Right renal pelvis (tissue), 4 donors: ENCODE measurements around the gene AKT3. TPM values are rescaled to one million over a fixed set of nuclear protein-coding genes. Genes with fewer than 3 reads are reported as not detected.

Source experiments
- DNase-seq, 4 donors: peaks; one replicate each; pipeline ENCODE4 v3.0.0-alpha.2; 2013; ENCODE audit warnings: low read depth in 4 of 4, low spot score in 3 of 4, missing footprints in 1 of 4
- polyA plus RNA-seq, 4 donors: library from polyadenylated mRNA; unstranded; fragments of 120-200 nt; gene quantifications; one replicate each; pipeline ENCODE4 v1.2.1, GENCODE V29; 2013; ENCODE audit not compliant: insufficient read length in 4 of 4

AKT3 gene
- polyA plus RNA-seq, 4 donors: 22.6 to 38.2 (median 37.1) TPM

DNA sequence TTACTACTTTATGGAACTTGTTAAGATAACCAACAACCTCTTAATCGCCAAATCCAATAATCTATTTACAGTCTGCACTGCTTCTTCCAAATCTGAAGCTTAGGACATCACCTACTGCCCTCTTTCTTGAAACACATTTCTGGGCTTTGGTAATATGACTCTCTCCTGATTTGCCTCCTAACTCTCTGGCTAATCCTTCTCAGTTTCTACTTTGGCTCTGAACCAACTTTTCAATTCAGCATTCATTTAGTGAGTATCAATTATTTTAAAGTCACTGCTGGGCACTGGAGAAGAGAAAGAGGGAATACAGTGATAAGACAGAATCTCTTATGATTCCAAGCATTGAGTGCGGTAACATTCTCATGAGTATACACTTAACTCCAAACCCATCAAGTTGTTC is 275.0 kb downstream of the AKT3 start:
- no peak for DNase-seq

DNA sequence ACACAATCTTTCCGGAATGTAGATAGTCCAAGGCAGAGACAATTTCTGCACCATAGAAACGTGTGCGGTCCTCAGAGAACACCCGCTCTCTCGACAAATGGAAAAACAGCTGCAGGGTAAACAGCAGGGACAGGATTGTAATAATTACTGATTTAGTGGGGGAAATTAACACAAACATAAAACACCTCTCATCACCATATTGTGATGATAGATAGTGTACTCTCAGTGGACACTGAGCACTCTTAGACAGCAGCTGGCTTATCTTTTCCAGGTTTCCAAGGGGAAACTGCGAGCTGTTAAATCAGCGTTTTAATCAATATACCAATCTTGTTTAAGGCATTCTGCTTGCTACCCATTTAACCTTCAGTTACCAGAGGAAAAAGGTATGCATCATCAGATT is 277.1 kb downstream of the AKT3 start:
- DNase-seq: no peak

DNA sequence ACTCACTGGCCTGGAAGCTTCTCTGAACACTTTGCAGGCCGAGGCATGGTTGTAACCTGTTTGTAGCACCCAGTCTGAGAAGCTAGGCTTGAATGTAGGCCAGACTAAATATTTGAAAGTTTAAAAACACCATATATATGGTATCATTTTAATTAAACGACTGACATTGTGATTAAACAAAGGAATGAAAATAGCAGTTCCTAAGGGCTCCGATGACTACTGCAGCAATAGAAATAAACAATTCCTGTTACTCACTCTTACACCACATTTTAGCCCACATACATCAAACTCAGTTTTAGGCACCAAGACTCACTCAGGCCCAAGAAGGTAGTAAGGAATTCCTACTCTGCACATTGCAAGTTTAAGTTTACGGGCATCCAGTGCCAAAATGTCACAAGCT is 281.2 kb downstream of the AKT3 start:
- DNase-seq: no peak

DNA sequence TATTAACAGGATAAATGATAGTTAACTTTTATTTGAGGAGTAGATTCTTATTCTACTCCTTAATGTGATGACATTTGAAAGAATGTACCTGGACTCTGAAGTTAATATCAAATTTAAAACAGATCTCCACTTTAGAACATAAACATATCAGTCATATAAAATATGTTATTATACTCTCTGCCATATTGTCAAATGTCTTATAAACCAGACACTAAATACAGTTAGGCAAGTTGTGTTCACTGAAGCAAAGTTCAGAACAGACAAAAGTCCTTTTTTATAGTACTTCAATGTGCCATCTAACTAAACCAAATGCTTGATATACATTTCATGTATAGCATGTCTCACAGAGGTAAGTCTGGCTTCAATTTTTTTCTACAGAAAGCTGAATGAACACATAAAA is 285.2 kb downstream of the AKT3 start:
- no peak for DNase-seq

DNA sequence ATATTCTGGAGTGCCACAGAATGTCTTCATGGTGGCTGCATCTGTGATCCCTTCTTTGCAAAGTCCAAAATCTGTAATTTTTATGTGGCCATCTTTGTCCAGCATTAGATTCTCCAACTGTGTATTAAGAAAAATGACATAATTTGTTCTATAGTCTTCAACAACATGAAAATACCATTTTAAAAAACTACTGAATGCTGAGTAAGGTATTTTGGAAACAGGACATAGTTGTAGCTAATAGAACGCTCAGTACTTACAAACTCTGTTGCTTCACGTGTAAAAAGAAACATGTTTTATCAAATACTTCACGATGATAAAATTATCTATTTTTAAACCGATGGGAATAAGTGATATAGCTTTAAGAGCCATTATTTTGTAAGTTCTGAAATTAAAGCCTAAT is 286.3 kb downstream of the AKT3 start:
- DNase-seq: no peak

DNA sequence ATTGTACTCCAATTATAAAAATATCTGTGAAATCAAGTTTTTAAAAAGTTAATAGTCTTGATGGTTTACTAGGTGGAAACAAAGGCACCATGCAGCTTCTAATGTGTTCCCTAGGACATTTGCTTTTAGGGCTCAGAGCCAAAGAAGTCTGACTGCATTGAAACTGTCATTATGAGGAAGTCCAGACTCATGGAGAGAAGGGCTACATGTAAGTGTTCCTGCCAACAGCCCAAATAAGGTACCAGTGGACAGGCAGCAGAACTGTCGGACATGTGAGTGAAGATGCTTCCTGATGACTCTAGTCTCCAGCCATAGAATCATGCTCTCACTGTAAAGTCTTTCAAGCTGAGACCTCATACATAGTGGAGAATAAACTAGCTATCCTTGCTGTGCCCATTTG is 287.6 kb downstream of the AKT3 start:
- DNase-seq: no peak

DNA sequence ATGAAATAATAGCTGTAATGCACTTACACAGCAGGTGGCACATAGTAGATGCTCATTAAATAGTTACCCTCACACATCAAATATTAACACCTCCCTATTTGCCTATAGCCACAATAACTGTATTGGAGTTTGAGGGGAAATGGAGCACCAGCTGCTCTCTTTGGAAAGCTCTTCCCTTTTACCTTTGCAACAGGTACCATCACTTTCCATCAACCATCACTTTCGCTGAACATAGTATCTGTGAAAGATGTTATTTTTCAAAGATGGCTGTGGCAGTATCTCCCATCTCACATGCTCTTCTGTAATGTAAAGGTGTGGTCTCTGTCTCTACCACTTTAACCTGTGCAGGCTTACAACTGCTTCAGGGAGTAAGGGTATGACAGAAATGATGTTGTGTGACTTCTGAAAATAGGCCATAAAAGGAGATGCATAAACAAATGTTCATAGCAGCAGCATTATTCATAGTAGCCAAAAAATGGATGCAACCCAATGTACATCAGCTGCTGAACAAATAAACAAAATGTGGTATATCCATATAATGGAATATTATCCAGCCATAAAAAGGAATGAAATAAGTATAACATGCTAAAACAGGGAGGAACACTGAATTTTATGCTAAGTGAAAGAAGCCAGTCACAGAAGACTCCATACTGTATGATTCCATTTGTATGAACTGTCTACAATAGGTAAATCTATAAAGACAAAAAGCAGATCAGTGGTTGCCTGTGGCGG is 288.3 kb downstream of the AKT3 start:
- DNase-seq: no peak

DNA sequence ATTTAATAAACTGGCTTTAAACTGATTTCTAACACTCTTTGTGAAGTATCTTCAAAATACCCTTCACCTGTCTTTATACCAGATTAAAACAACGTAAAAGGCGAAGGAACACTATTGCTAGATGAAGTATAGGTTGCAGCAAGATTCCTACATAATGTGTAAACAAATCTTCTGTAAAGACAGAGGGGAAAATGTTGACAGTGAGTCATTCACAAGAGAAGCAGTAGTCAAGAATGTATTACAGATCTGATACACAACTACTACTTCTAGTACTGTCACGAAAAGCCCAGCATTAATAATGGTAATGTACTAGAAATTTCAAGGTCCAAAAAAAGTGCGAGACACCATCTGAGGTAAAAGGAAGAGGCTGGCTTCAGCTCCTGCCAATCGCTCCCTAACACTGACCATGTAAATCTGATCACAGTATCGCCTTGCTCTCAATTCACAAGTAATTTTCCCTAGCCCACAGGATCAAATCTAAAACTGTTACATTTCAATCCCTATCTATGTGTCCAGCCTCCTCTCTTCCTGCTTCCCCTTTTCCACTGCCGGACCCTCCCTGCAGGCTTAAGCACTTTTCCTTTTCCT is 290.4 kb downstream of the AKT3 start:
- DNase-seq: no peak

DNA sequence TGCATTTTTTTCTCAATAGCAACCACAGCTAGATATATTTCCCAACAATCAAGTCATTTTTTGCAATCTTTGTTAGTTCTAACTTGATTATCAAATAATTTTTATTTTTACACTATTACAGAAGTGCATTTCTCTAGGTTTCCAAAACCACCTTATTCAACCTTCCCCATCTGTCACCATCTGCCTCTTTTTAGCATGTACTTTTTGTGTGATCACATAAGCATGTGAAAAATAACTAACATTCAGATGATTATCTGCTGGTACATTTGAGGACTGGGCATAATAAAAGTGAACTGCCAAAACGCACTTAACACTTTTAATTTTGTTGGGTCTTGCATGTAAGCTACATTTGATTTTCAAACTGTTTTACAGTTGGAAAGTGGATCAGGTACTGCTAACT is 291.5 kb downstream of the AKT3 start:
- DNase-seq: no peak

DNA sequence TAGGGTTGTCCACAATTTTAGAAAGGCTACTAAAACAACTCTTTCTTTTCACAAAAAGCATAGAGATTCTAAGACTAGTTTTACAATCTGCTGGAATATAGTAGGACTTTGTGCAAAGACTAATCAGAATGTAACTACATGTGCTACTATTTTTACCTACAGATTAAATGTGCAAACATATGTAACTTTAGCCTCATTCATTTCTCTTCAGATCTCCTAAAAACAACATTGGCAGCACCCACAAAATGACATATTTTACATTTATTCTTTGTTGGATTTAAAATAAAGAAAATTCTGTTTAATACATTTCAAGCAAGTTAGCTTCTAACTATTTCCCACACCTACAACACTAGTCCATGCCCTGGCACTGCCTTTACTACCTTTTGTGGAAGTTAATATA is 292.2 kb downstream of the AKT3 start:
- no peak for DNase-seq

DNA sequence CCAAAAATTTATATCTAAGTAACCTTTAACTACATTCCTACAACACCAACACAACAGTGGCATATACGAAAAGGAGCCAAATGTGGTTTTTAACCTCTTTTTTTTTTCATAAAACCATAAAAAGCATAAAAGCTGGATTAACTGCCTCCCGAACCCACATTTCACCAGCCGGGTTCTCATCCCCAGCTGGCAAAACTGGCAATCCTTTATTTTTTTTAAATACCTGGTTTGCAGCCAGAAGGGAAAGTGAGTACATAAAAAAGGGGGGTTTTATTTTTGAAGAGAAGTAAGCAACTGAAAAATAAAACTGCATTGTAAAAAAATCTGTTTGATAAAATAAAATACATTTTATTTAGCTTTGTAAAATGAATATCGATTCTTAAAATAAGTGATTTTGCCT is 295.4 kb downstream of the AKT3 start:
- no peak for DNase-seq

DNA sequence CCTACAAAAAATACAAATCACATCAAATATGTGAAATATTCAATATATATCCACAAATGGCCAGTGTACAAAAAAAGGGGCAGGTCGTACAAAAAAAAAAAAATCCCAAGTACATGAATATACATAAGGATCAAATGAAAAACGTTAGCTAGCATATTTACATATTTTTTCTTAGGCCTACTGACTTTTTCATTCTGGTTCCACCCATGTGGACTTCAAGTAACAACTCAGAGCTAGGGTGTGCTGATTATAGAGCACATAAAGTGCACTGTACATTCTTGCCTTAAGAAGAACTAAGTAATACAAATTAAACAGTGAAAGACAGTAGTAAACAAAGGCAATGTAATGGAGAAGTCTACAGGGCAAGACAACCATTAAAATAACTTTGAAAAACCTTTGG is 297.0 kb downstream of the AKT3 start:
- no peak for DNase-seq

DNA sequence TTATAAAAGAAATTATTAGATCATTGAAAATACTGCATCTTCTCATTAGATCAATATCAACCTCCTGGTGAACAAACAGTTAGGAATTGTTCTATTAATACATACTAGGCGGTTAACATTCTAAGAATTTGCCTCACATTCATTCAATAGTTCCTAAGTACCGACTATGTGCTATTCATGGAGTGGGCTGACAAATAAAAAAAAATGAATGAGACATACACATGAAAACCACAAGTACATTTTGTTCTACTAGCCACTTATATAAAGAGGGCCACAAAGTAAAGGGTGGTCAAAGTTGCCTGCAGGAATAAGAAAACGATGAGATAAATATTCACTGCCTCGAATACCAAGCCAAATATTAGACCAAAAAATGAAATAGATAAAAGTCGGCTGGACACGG is 299.8 kb downstream of the AKT3 start:
- DNase-seq: no peak

DNA sequence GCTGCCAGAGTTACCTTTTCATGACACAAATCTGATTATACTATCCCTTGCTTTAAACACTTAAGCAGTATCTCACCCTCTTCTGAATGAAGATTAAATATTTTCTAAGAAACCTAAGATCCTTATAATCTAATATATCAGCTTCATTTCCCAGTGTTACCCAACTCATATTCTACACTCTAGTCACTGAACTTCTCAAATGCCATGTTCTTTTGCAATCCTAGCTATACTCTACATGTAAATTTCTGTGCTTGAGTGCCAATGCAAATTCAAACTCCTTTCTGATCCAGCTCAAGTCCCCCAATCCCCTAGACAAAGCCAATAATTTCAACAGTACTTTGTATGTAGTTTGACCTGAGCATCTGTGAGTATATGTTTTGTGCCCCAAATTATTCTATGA is 300.3 kb downstream of the AKT3 start:
- no peak for DNase-seq

DNA sequence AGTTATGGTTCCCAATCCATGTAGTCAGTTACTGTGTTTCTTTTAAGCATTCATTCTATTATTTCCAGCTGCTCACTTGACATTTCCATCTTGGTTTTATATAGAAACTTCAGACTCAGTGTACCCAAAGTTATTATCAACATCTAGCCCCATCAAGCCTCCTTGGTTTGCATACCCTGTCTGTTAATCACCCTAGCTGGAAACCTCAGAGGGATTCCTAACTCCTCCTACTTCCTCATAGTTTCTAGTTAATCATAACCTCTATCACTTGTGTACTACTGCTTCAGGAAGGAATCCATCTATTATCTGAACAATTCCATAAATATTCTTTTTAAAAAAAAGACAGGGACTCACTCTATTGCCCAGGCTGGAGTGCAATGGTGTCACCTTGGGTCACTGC is 300.9 kb downstream of the AKT3 start:
- no peak for DNase-seq

DNA sequence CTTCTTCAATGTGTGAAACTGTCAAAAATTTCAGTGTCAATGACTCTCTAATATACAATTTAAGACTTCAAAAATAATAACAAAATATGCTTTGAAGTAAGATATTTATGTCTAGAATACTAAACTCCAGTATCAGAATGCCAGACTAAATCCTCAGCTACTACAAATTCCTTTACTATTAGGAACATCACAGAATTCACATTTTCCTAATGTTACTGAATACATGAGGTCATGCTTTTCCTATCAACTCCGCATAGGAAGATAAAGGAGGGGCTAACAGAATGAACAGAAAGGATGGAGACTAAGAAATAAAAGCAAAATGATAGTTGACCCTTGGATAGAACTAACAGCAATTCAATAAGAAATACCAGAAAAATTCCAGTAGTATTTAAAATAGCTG is 301.5 kb downstream of the AKT3 start:
- no peak for DNase-seq

DNA sequence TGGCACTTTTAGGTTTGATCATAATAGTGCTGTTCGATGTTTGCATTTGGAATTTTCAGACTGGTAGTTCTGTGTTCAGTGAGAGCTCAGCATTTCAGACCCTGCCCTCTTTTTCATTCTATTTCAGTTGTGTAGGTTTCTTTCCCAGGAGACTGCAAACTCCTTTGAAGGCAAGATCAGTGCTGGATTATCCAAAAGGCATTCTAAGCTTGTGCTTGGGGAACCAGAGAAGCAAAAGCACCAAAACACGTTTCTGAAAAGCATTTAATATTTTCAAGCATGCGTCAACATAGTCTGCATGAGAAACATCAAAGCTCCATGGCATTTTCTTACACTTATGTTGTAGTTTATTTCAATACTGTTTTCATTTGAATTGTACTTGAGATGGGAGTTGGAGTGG is 302.2 kb downstream of the AKT3 start:
- no peak for DNase-seq

DNA sequence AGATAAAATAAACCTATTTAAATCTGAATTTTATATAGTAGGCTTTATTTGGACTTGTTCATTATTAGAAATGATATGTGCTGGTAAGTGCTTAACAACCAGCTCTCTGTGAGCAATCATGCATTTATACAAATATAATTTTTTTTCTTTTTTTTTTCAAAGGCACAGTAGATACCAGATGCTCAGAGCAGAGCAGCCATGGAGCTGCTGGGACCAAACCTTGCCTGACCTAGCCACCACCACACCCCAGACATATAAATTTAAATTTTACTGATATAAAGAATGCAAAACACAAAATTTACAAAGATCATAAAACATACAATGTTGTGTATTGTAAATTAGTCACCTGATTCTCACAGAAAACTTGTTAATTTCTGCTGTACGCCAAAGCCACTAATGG is 303.6 kb downstream of the AKT3 start:
- DNase-seq: no peak

DNA sequence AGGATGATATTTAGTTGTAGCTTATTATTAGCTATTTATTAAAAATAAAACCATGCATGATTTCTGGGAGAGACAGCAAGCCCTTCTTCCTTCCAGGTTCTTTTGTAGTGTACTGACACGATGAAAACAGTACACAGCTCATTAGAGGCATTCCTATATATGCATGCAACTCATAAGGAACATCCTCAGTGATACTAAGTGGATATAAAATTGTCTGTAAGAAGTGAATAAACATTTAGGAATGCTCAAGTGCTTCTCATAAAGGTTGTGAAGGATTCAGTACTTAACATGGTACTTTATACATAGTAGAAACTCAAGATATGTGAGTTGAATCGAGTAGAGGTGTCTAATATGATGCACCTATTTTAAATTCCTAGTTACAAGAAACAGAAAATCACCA is 306.5 kb downstream of the AKT3 start:
- DNase-seq: no peak

DNA sequence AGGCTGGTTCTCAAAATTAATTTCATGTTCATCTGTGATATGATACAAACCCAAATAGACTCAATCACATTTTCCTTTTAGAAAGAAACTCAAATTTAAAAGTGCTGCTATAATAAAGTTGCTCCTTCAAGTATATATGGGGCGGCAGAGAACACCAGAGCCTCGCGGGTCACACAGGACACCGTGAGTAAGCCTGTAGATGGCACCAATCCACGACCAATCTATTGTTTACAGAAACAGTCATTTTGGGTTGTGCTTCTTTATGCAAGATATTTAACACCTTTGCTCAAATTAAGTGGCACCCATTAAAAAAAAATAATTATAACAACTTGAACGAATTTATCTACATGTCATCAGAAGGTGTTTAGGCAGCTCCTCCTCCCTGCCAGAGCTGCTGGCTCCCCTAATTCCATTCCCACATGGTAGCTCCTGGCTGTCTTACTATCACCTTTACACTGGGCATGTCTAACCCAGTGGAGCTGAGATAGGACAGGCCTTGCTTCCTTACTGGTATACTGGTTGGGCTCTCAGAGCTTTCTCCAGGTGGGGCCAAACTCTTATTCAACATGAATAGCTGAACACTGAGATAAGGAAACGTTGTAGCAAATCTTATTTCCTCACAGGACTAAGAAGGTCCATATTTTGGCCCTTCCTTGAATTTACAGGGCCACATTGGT is 307.2 kb downstream of the AKT3 start:
- DNase-seq: no peak

DNA sequence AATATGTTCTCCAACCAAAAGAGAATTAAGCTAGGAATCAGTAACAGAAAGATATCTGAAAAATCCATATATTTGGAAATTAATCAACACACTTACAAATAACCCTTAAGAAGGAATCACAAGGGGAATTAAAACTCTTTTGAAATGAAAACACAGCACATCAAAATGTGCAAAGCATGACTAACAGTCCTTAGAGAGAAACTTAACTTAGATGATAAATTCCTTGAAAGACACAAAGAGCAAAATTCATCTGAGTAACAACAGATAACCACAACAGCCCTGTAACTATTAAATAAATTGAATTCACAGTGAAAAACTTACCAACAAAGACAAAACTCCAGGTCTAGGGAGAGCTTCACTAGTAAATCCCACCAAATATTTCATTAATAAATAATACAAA is 310.4 kb downstream of the AKT3 start:
- no peak for DNase-seq

DNA sequence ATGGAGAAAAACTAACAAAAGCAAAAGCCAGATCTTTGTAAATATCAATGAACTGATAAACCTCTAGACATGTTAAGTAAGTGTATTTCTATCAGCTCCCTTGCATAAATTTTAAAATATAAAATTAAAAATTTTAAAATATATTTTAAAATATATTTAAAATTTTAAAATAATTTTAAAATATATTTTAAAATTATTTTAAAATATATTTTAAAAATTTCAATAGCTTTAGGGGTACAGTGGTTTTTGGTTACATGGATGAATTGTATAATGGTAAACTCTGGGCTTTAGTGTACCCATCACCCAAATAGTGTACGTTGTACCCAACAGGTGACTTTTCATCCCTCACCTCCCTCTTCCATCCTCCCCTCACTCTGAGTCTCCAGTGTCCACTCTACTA is 315.0 kb downstream of the AKT3 start:
- DNase-seq: no peak
